ENCODE measurements around the gene ACER3. TPM values are rescaled to one million over a fixed set of nuclear protein-coding genes. Genes with fewer than 3 reads are reported as not detected.

The ACER3 gene
- total RNA-seq, 1 experiment from 2014 or later: 31.0 TPM

- POLR2A ChIA-PET (ENCODE audit: low non-redundant PET): no interaction called here
- Histone ChIP-seq H3K27ac (ENCODE audit: low read depth, low read length, poor library complexity, severe bottlenecking) (no peak overlapping the region), H3K4me3 (ENCODE audit: low read depth, low read length, poor library complexity, severe bottlenecking) (no peak overlapping the region), H3K27me3 (replicated peaks; ENCODE audit: insufficient read depth, low read depth, low read length, poor library complexity) (no peaks in the 10 kb centered on the region), H3K9me3 (ENCODE audit: low read depth, low read length, poor library complexity, severe bottlenecking) (peaks cover 4% of the 10 kb centered on the region), H3K36me3 (ENCODE audit: insufficient read depth, low read length, poor library complexity, severe bottlenecking) (no peaks in the 10 kb centered on the region), H3K4me1 (ENCODE audit: insufficient read depth, low read length, poor library complexity, severe bottlenecking) (peaks cover 3% of the 10 kb centered on the region)
- intact Hi-C loops (cut with micrococcal nuclease; ENCODE audit: unreplicated experiment): no loop called here
- no peak for DNase-seq (ENCODE audit: low spot score)
- CTCF ChIA-PET: interaction anchor here (0.6 to 1.2 kb wide), 3 partner anchors 15 to 38 kb away, joined by 3 read pairs; no protein-coding TSS in a partner anchor
- no TSS peak for BruUV-seq (replicated peaks)
- TF ChIP-seq EZH2 (IDR thresholded peaks at IDR 0.05; ENCODE audit: borderline replicate concordance, low read depth, low read length, poor library complexity, severe bottlenecking): no peak
- no peak for TF ChIP-seq CTCF (conservative IDR thresholded peaks at IDR 0.05; ENCODE audit: low read depth, low read length)
Observed at GRCh38 chr11:77062924-77063323, 202.2 kb downstream of the ACER3 start.

- Histone ChIP-seq H3K27ac (ENCODE audit: low read depth, low read length, poor library complexity, severe bottlenecking) (no peak overlapping the region), H3K4me3 (ENCODE audit: low read depth, low read length, poor library complexity, severe bottlenecking) (no peak overlapping the region), H3K27me3 (replicated peaks; ENCODE audit: insufficient read depth, low read depth, low read length, poor library complexity) (no peaks in the 10 kb centered on the region), H3K4me1 (ENCODE audit: insufficient read depth, low read length, poor library complexity, severe bottlenecking) (peaks cover 3% of the 10 kb centered on the region), H3K36me3 (ENCODE audit: insufficient read depth, low read length, poor library complexity, severe bottlenecking) (no peaks in the 10 kb centered on the region), H3K9me3 (ENCODE audit: low read depth, low read length, poor library complexity, severe bottlenecking) (peaks cover 4% of the 10 kb centered on the region)
- intact Hi-C loops (cut with micrococcal nuclease; ENCODE audit: unreplicated experiment): no loop called here
- BruUV-seq (replicated peaks): no TSS peak
- TF ChIP-seq EZH2 (IDR thresholded peaks at IDR 0.05; ENCODE audit: borderline replicate concordance, low read depth, low read length, poor library complexity, severe bottlenecking) (no peak), CTCF (conservative IDR thresholded peaks at IDR 0.05; ENCODE audit: low read depth, low read length) (no peak)
- ChIA-PET CTCF (interaction anchor here (1.2 kb wide), 2 partner anchors 16 to 37 kb away, joined by 3 read pairs; no protein-coding TSS in a partner anchor), POLR2A (ENCODE audit: low non-redundant PET) (no interaction called here)
- DNase-seq (ENCODE audit: low spot score): no peak
Observed at GRCh38 chr11:77063407-77063806, 202.7 kb downstream of the ACER3 start.

GRCh38 chr11:77063861-77064260 is 203.1 kb downstream of the ACER3 start:
- ChIA-PET CTCF (no interaction called here), POLR2A (ENCODE audit: low non-redundant PET) (no interaction called here)
- H3K36me3 ChIP-seq (ENCODE audit: insufficient read depth, low read length, poor library complexity, severe bottlenecking): no peaks in the 10 kb centered on the region
- no TSS peak for BruUV-seq (replicated peaks)
- DNase-seq (ENCODE audit: low spot score): no peak
- no peak overlapping the region for H3K27ac ChIP-seq (ENCODE audit: low read depth, low read length, poor library complexity, severe bottlenecking)
- H3K4me3 ChIP-seq (ENCODE audit: low read depth, low read length, poor library complexity, severe bottlenecking): no peak overlapping the region
- H3K4me1 ChIP-seq (ENCODE audit: insufficient read depth, low read length, poor library complexity, severe bottlenecking): peaks cover 3% of the 10 kb centered on the region
- no peaks in the 10 kb centered on the region for H3K27me3 ChIP-seq (replicated peaks; ENCODE audit: insufficient read depth, low read depth, low read length, poor library complexity)
- H3K9me3 ChIP-seq (ENCODE audit: low read depth, low read length, poor library complexity, severe bottlenecking): peaks cover 4% of the 10 kb centered on the region
- TF ChIP-seq EZH2 (IDR thresholded peaks at IDR 0.05; ENCODE audit: borderline replicate concordance, low read depth, low read length, poor library complexity, severe bottlenecking): no peak
- no peak for TF ChIP-seq CTCF (conservative IDR thresholded peaks at IDR 0.05; ENCODE audit: low read depth, low read length)
- intact Hi-C loops (cut with micrococcal nuclease; ENCODE audit: unreplicated experiment): no loop called here
